Mucosa of rectum (tissue), 2 donors: ENCODE results near the gene ADAM10.

ENCODE experiments used
- H3K27ac ChIP-seq, 2 donors: one replicate each; pipeline ENCODE4 v1.7.0; 2013; ENCODE audit warnings: inconsistent platforms in 2 of 2, low read depth in 2 of 2, low read length in 2 of 2
- H3K27me3 ChIP-seq, 2 donors: one replicate each; pipeline ENCODE4 v1.7.0; 2013; ENCODE audit warnings: low read length in 2 of 2; ENCODE audit not compliant: control insufficient read depth in 2 of 2, insufficient read depth in 2 of 2
- H3K36me3 ChIP-seq, 2 donors: one replicate each; pipeline ENCODE4 v1.7.0; 2013; ENCODE audit warnings: low read length in 2 of 2; ENCODE audit not compliant: control insufficient read depth in 2 of 2, insufficient read depth in 2 of 2
- H3K4me1 ChIP-seq, 2 donors: one replicate each; pipeline ENCODE4 v1.7.0; 2013; ENCODE audit warnings: low read length in 2 of 2, mild to moderate bottlenecking in 1 of 2; ENCODE audit not compliant: control insufficient read depth in 2 of 2, insufficient read depth in 2 of 2
- H3K4me3 ChIP-seq, 2 donors: one replicate each; pipeline ENCODE4 v1.7.0; 2013; ENCODE audit warnings: low read length in 2 of 2
- H3K9ac ChIP-seq, 2 donors: one replicate each; pipeline ENCODE4 v1.7.0; 2013; ENCODE audit warnings: low read length in 2 of 2, low read depth in 1 of 2, mild to moderate bottlenecking in 1 of 2
- H3K9me3 ChIP-seq, 2 donors: one replicate each; pipeline ENCODE4 v1.7.0; 2013; ENCODE audit warnings: low read length in 2 of 2; ENCODE audit not compliant: control insufficient read depth in 2 of 2
- donor health status: healthy.
- donor health status: Normal muscosa, but diverticular disease.

Gene ADAM10

GRCh38 chr15:58558777-58559176, 190.7 kb downstream of the ADAM10 start:
- H3K4me3 ChIP-seq: no peak overlapping the region
- H3K27me3 ChIP-seq: no peaks in the 10 kb centered on the region
- H3K36me3 ChIP-seq: no peaks in the 10 kb centered on the region
- H3K27ac ChIP-seq: no peak overlapping the region
- no peaks in the 10 kb centered on the region for H3K9me3 ChIP-seq
- H3K4me1 ChIP-seq: peaks cover 17 to 25% of the 10 kb centered on the region in 2 donors
- no peak overlapping the region for H3K9ac ChIP-seq

DNA sequence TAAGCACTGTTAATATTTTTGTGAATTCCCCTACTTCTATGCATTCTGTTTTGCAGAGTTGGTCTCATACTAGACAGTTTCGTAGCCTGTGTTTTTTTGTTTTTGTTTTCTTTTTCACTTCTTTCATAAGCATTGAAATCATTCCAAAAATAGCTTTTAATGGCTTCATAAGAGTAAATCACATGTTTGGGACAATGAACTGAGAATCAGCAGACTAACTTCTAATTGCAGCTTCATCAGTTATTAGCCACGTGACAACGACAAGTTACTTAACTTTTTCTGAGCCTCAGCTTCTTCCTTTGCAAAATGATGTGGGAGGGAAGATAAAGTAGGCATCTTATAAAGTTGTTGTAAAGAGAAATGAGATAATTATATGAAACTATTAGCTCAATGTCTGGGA, 193.0 kb downstream of the ADAM10 start:
- Histone ChIP-seq H3K9ac (no peak overlapping the region), H3K27ac (no peak overlapping the region), H3K36me3 (no peaks in the 10 kb centered on the region), H3K9me3 (no peaks in the 10 kb centered on the region), H3K4me1 (peaks cover 23 to 38% of the 10 kb centered on the region in 2 donors), H3K4me3 (no peak overlapping the region), H3K27me3 (no peaks in the 10 kb centered on the region)

DNA sequence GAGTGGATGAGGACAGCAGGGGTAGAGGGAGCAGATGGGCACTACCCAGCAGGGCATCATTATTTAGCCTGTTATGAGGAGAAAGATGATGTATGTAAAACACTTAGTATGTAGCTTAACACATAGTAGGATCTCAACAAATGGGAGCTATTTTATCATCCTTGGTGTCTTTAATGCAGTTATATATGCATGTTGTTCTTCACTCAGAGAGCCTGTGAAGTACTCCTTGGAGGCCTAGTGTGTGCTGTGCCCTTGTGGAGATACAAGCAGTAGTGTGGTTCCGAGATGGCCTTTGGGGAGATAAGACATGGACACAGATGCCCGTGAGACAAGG, 193.5 kb downstream of the ADAM10 start:
- no peaks in the 10 kb centered on the region for H3K36me3 ChIP-seq
- no peak overlapping the region for H3K27ac ChIP-seq
- peaks cover 23 to 36% of the 10 kb centered on the region in 2 donors for H3K4me1 ChIP-seq
- no peak overlapping the region for H3K4me3 ChIP-seq
- H3K9ac ChIP-seq: no peak overlapping the region
- no peaks in the 10 kb centered on the region for H3K27me3 ChIP-seq
- H3K9me3 ChIP-seq: no peaks in the 10 kb centered on the region

- Histone ChIP-seq H3K27ac (no peak overlapping the region), H3K36me3 (no peaks in the 10 kb centered on the region), H3K9me3 (no peaks in the 10 kb centered on the region), H3K9ac (peak overlapping the region in 1 of 2 donors; percentile 42), H3K4me1 (peaks cover 18 to 32% of the 10 kb centered on the region in 2 donors), H3K27me3 (no peaks in the 10 kb centered on the region), H3K4me3 (no peak overlapping the region)
Observed at GRCh38 chr15:58555162-58556027, 194.1 kb downstream of the ADAM10 start.

GRCh38 chr15:58554758-58555157, 194.7 kb downstream of the ADAM10 start:
- Histone ChIP-seq H3K4me1 (peaks cover 13 to 27% of the 10 kb centered on the region in 2 donors), H3K27ac (no peak overlapping the region), H3K36me3 (no peaks in the 10 kb centered on the region), H3K9ac (no peak overlapping the region), H3K27me3 (no peaks in the 10 kb centered on the region), H3K9me3 (no peaks in the 10 kb centered on the region), H3K4me3 (no peak overlapping the region)

DNA sequence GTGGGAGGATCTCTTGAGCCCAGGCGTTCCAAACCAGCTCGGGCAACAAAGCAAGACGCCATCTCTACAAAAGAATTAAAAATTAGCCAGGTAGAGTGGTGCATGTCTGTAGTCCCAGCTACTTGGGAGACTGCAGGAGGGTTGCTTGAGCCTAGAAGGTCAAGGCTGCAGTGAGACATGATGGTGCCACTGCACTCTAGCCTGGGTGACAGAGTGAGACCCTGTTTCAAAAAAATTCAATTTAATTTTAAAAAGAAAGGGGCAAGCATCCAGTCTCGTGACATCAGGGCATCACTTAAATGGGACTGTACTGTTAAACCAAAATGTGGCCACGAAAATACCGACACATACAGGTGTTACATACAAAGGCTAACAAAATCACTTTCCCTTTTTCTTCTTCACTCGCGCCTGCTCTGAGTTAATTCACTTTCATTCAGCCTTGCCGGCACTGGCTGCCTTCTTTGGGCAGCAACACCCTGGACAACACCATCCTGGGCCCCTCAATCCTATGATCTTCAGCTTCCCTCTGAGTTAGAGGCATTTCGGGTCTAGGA, 196.1 kb downstream of the ADAM10 start:
- no peaks in the 10 kb centered on the region for H3K9me3 ChIP-seq
- peaks cover 11 to 25% of the 10 kb centered on the region in 2 donors for H3K4me1 ChIP-seq
- H3K27ac ChIP-seq: no peak overlapping the region
- H3K27me3 ChIP-seq: no peaks in the 10 kb centered on the region
- H3K9ac ChIP-seq: no peak overlapping the region
- no peak overlapping the region for H3K4me3 ChIP-seq
- H3K36me3 ChIP-seq: no peaks in the 10 kb centered on the region

GRCh38 chr15:58552505-58553364, 196.8 kb downstream of the ADAM10 start:
- Histone ChIP-seq H3K4me3 (no peak overlapping the region), H3K4me1 (peaks cover 11 to 25% of the 10 kb centered on the region in 2 donors), H3K27me3 (no peaks in the 10 kb centered on the region), H3K9me3 (no peaks in the 10 kb centered on the region), H3K9ac (no peak overlapping the region), H3K27ac (peak overlapping the region; percentile 77 to 82), H3K36me3 (no peaks in the 10 kb centered on the region)

GRCh38 chr15:58551764-58552504, 197.6 kb downstream of the ADAM10 start:
- Histone ChIP-seq H3K27ac (peak overlapping the region; percentile 77 to 82), H3K27me3 (no peaks in the 10 kb centered on the region), H3K9ac (peak overlapping the region; percentile 35 to 73), H3K4me3 (peak overlapping the region; percentile 40 to 51), H3K36me3 (no peaks in the 10 kb centered on the region), H3K9me3 (no peaks in the 10 kb centered on the region), H3K4me1 (peaks cover 11 to 25% of the 10 kb centered on the region in 2 donors)

DNA sequence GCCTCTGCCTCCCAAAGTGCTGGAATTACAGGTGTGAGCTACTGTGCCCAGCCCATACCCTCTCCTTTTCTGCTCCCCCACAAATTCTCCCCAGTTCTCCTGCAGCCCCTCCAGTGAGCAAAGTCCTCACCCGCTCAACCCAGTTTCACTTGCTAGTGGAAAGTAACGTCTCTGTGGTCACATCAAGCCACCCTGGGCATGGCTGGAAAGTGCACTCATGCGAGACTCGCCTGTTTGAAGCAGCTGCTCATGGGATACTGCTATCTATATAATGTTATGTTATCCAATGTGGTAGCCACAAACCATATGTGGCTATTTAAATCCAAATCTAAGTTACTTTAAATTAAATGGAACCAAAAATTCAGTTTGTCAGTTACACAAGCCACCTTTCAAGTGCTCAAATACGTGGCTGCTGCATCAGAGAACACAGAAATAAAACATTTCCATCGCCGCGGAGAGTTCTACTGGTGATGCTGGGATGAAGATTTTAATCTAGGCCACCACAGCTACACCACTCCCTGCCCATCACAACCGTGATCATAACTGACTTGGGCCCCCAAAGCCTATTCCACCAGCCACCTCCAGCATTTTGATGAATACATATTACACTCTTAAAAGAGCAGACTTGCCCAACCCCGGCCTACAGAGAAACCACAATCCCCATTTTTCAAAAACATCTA, 198.3 kb downstream of the ADAM10 start:
- Histone ChIP-seq H3K27me3 (no peaks in the 10 kb centered on the region), H3K4me1 (peaks cover 11 to 25% of the 10 kb centered on the region in 2 donors), H3K36me3 (no peaks in the 10 kb centered on the region), H3K9ac (peak overlapping the region in 1 of 2 donors; percentile 73), H3K9me3 (no peaks in the 10 kb centered on the region), H3K27ac (peak overlapping the region; percentile 77 to 82), H3K4me3 (no peak overlapping the region)
